Measurements from ENCODE around the gene PRR16.
"Not testable (repeated sequence)": the region's sequence is repeated elsewhere in the genome, so short reads cannot be mapped to it uniquely, and the experiment has no call there.

The PRR16 gene

GRCh38 chr5:120463991-120464626 lies at the start of gene PRR16:
Gene PRR16, plus strand, starts transcription at chr5:120464300.
- DNase-seq (ENCODE audit: extremely low read depth in 1 of 2, low read depth in 1 of 2) = no peak

- no peak for DNase-seq (ENCODE audit: extremely low read depth in 1 of 2, low read depth in 1 of 2)
These were observed 48.1 kb upstream of the PRR16 start for GRCh38 chr5:120415985-120416384.

- DNase-seq (ENCODE audit: extremely low read depth in 1 of 2, low read depth in 1 of 2) = no peak
These were observed 45.0 kb upstream of the PRR16 start for GRCh38 chr5:120419127-120419526.

GRCh38 chr5:120426633-120427275 lies 37.3 kb upstream of the PRR16 start:
- DNase-seq (ENCODE audit: extremely low read depth in 1 of 2, low read depth in 1 of 2) = not testable (repeated sequence)

- DNase-seq (ENCODE audit: extremely low read depth in 1 of 2, low read depth in 1 of 2) = no peak
These were observed 33.5 kb upstream of the PRR16 start for GRCh38 chr5:120430572-120430971.

- DNase-seq (ENCODE audit: extremely low read depth in 1 of 2, low read depth in 1 of 2) = no peak
These were observed 31.2 kb upstream of the PRR16 start for GRCh38 chr5:120432861-120433260.

GRCh38 chr5:120435129-120435528 lies 29.0 kb upstream of the PRR16 start:
- no peak for DNase-seq (ENCODE audit: extremely low read depth in 1 of 2, low read depth in 1 of 2)

- no peak for DNase-seq (ENCODE audit: extremely low read depth in 1 of 2, low read depth in 1 of 2)
These were observed 27.1 kb upstream of the PRR16 start for GRCh38 chr5:120436996-120437395.

- DNase-seq (ENCODE audit: extremely low read depth in 1 of 2, low read depth in 1 of 2) = no peak
These were observed 21.4 kb upstream of the PRR16 start for GRCh38 chr5:120442694-120443093.

GRCh38 chr5:120443607-120444006 lies 20.5 kb upstream of the PRR16 start:
- no peak for DNase-seq (ENCODE audit: extremely low read depth in 1 of 2, low read depth in 1 of 2)

GRCh38 chr5:120446068-120446492 lies 18.0 kb upstream of the PRR16 start:
- DNase-seq (ENCODE audit: extremely low read depth in 1 of 2, low read depth in 1 of 2) = no peak

GRCh38 chr5:120446901-120447300 lies 17.2 kb upstream of the PRR16 start:
- no peak for DNase-seq (ENCODE audit: extremely low read depth in 1 of 2, low read depth in 1 of 2)

GRCh38 chr5:120447706-120448239 lies 16.3 kb upstream of the PRR16 start:
- no peak for DNase-seq (ENCODE audit: extremely low read depth in 1 of 2, low read depth in 1 of 2)

GRCh38 chr5:120449501-120449900 lies 14.6 kb upstream of the PRR16 start:
- DNase-seq (ENCODE audit: extremely low read depth in 1 of 2, low read depth in 1 of 2) = no peak

- DNase-seq (ENCODE audit: extremely low read depth in 1 of 2, low read depth in 1 of 2) = no peak
These were observed 13.2 kb upstream of the PRR16 start for GRCh38 chr5:120450910-120451309.

- no peak for DNase-seq (ENCODE audit: extremely low read depth in 1 of 2, low read depth in 1 of 2)
These were observed 12.7 kb upstream of the PRR16 start for GRCh38 chr5:120451445-120451844.

GRCh38 chr5:120452471-120452870 lies 11.6 kb upstream of the PRR16 start:
- DNase-seq (ENCODE audit: extremely low read depth in 1 of 2, low read depth in 1 of 2) = no peak

- no peak for DNase-seq (ENCODE audit: extremely low read depth in 1 of 2, low read depth in 1 of 2)
These were observed 9.9 kb upstream of the PRR16 start for GRCh38 chr5:120454094-120454798.

GRCh38 chr5:120456006-120456405 lies 8.1 kb upstream of the PRR16 start:
- no peak for DNase-seq (ENCODE audit: extremely low read depth in 1 of 2, low read depth in 1 of 2)

- no peak for DNase-seq (ENCODE audit: extremely low read depth in 1 of 2, low read depth in 1 of 2)
These were observed 6.1 kb upstream of the PRR16 start for GRCh38 chr5:120457839-120458507.

GRCh38 chr5:120458508-120458847 lies 5.6 kb upstream of the PRR16 start:
- DNase-seq (ENCODE audit: extremely low read depth in 1 of 2, low read depth in 1 of 2) = not testable (repeated sequence)
